Measurements from ENCODE around the gene RMI1.

GRCh38 chr9:83960991-83961390, 19.6 kb upstream of the RMI1 start:
- TF ChIP-seq KDM1A (IDR thresholded peaks at IDR 0.05; ENCODE audit: borderline replicate concordance) (no peak), CTCF (IDR thresholded peaks at IDR 0.05 in 2 of 3, conservative IDR thresholded peaks at IDR 0.05 in 1 of 3; ENCODE audit: control insufficient read depth in 2 of 3, extremely low read depth in 1 of 3, insufficient read depth in 1 of 3, low read depth in 3 of 3, low read length in 3 of 3) (no peak), ZNF622 (IDR thresholded peaks at IDR 0.05) (no peak), ZNF274 (IDR thresholded peaks at IDR 0.05; ENCODE audit: insufficient read depth, insufficient read length) (no peak), MXI1 (IDR thresholded peaks at IDR 0.05; ENCODE audit: low read depth, low read length) (no peak), PBX3 (IDR thresholded peaks at IDR 0.05; ENCODE audit: insufficient replicate concordance, low read depth, low read length) (no peak), POLR2AphosphoS5 (IDR thresholded peaks at IDR 0.05; ENCODE audit: low read length) (no peak), EGR1 (IDR thresholded peaks at IDR 0.05; ENCODE audit: borderline replicate concordance in 1 of 2, low read depth in 2 of 2, low read length in 2 of 2) (no peak), GATAD2B (conservative IDR thresholded peaks at IDR 0.05; ENCODE audit: low read depth) (no peak), MTA2 (IDR thresholded peaks at IDR 0.05; ENCODE audit: low read depth) (no peak), POLR2A (IDR thresholded peaks at IDR 0.05; ENCODE audit: low read depth, low read length) (no peak), TARDBP (IDR thresholded peaks at IDR 0.05; ENCODE audit: borderline replicate concordance) (no peak)
